Stomach (tissue), 9 donors: ENCODE data around the gene CLEC2A. TPM values are rescaled to one million over a fixed set of nuclear protein-coding genes. Genes with fewer than 3 reads are reported as not detected.
"Not testable (repeated sequence)": the region's sequence is repeated elsewhere in the genome, so short reads cannot be mapped to it uniquely, and the experiment has no call there.

Experiments used
- DNase-seq, 2 donors: peaks; one replicate each; pipeline versions ENCODE4 v3.0.0 to v3.0.0-alpha.2; 2013 to 2019
- H3K27ac ChIP-seq, 5 donors: fragments of 200-600 bp in 4 of 5; sonication (generic) in 4 of 5; one replicate each; pipeline ENCODE4 v1.5.1; 2013 to 2019; ENCODE audit warnings: mild to moderate bottlenecking in 1 of 5, moderate library complexity in 1 of 5
- H3K27me3 ChIP-seq, 3 donors: fragments of 200-600 bp; sonication (generic); one replicate each; pipeline ENCODE4 v1.5.1; 2017 to 2019; ENCODE audit warnings: mixed run types in 1 of 3
- H3K36me3 ChIP-seq, 4 donors: fragments of 200-600 bp; sonication (generic); 1 replicate in 3 of 4; 2 replicates in 1 of 4; pipeline ENCODE4 v1.5.1; 2016 to 2019
- H3K4me1 ChIP-seq, 4 donors: fragments of 200-600 bp; sonication (generic); one replicate each; pipeline ENCODE4 v1.5.1; 2016 to 2019
- H3K4me3 ChIP-seq, 4 donors: fragments of 200-600 bp; sonication (generic) in 3 of 4; one replicate each; pipeline ENCODE4 v1.5.1; 2016 to 2019; ENCODE audit warnings: mild to moderate bottlenecking in 1 of 4
- H3K9me3 ChIP-seq, 4 donors: fragments of 200-600 bp; sonication (generic); one replicate each; pipeline ENCODE4 v1.5.1; 2016 to 2019
- EP300 ChIP-seq: sonication (generic); formaldehyde crosslinking; IDR thresholded peaks from one replicate; pipeline ENCODE4 v1.6.1; 2017; ENCODE audit warnings: antibody characterized with exemption
- POLR2A ChIP-seq, 4 donors: fragments of 450-650 bp; IDR thresholded peaks; one replicate each; pipeline ENCODE4 v1.6.1; 2016; ENCODE audit warnings: antibody characterized with exemption in 4 of 4, control low read depth in 2 of 4, mild to moderate bottlenecking in 1 of 4, moderate library complexity in 1 of 4
- POLR2AphosphoS5 ChIP-seq, 3 donors: sonication (generic); formaldehyde crosslinking; IDR thresholded peaks; one replicate each; pipeline ENCODE4 v1.6.1; 2016; ENCODE audit warnings: antibody characterized with exemption in 3 of 3
- WGBS, 5 donors: extraction: QIAGEN DNeasy Blood & Tissue Kit in 3 of 5; methylation state at CpG; one replicate each; pipeline versions ENCODE4 v1.1.5 to v1.1.7; 2013 to 2018; 5-methylcytosine and 5-hydroxymethylcytosine counted together
- intact Hi-C: fragments of 100-400 bp; cut with DNase I; formaldehyde crosslinking; loops from one replicate; pipeline ENCODE4 v1.15.1; 2023; ENCODE audit warnings: low total_unique reads
- polyA plus RNA-seq, 3 donors: library from polyadenylated mRNA; stranded (reverse); fragments of 200-250 nt; gene quantifications; one replicate each; pipeline ENCODE4 v1.2.3, GENCODE V29; 2013
- total RNA-seq, 5 donors: library from RNA; depleted of rRNA; stranded (reverse); fragments of >200 nt; gene quantifications; one replicate each; pipeline versions ENCODE4 v1.1.0 to v1.2.3, GENCODE V29; 2014 to 2016
- TF ChIP-seq, protein P1 (sequence below), 7 experiments: fragments of 450-650 bp in 4 of 7; fragments of 200-600 bp in 3 of 7; sonication (generic) in 3 of 7; IDR thresholded peaks; one replicate each; pipeline ENCODE4 v1.5.1; 2016 to 2019; ENCODE audit warnings: antibody characterized with exemption in 7 of 7, control low read depth in 2 of 7, mild to moderate bottlenecking in 1 of 7
- donor health status: healthy with polysubstance abuse.
- donor health status: Bipolar disorder and iron deficiency.
- donor health status: healthy.

The CLEC2A gene
- total and polyA plus RNA-seq, 8 donors = not detected

- H3K9me3 ChIP-seq = no peaks in the 10 kb centered on the region
- no peak within 1 kb of the TSS for H3K4me3 ChIP-seq
- no peak for DNase-seq
- no peak within 1 kb of the TSS for H3K27ac ChIP-seq
- WGBS, 5 donors = 94 to 98% (median 95%) methylated on average over 3 of the region's 3 CpGs
- intact Hi-C loops = no loop called here
- no peaks in the 10 kb centered on the region for H3K36me3 ChIP-seq
- no peaks in the 10 kb centered on the region for H3K27me3 ChIP-seq
- no peak for TF ChIP-seq POLR2A (IDR thresholded peaks at IDR 0.05)
- TF ChIP-seq EP300 = no peak
- no peak for TF ChIP-seq POLR2AphosphoS5 (IDR thresholded peaks at IDR 0.05)
- TF ChIP-seq, protein P1, sequence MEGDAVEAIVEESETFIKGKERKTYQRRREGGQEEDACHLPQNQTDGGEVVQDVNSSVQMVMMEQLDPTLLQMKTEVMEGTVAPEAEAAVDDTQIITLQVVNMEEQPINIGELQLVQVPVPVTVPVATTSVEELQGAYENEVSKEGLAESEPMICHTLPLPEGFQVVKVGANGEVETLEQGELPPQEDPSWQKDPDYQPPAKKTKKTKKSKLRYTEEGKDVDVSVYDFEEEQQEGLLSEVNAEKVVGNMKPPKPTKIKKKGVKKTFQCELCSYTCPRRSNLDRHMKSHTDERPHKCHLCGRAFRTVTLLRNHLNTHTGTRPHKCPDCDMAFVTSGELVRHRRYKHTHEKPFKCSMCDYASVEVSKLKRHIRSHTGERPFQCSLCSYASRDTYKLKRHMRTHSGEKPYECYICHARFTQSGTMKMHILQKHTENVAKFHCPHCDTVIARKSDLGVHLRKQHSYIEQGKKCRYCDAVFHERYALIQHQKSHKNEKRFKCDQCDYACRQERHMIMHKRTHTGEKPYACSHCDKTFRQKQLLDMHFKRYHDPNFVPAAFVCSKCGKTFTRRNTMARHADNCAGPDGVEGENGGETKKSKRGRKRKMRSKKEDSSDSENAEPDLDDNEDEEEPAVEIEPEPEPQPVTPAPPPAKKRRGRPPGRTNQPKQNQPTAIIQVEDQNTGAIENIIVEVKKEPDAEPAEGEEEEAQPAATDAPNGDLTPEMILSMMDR (IDR thresholded peaks at IDR 0.05) = no peak
- H3K4me1 ChIP-seq = no peaks in the 10 kb centered on the region
These were observed 50.9 kb downstream of the CLEC2A start, which contains the start of gene KLRF2 for GRCh38 chr12:9881246-9881645. TSS of gene KLRF2 (plus strand) at chr12:9881489. CDS start at chr12:9881596, 107 bp downstream.

DNA sequence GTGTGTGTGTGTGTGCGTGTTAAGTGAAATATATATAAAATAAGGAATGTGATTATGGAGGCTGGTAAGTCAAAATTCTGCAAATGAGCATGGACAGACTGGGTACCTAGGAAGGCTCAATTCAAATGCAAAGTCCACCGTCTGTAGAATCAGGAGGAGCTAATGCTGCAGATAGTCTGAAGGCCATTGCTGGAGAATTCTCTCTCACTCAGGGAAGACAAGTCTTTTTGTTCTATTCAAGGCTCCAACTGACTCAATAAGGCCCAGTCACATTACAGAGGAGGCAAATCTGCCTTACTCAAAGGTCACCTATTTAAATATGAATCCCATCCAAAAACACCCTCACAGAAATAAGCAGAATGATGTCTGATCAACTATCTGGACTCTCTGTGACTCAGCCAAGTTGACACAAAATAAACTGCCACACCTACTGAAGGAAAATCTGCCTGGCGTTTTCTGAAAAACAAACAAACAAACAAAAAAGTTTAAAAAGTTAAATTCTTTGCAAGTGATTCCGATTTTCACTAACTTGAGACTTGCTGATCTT is 51.6 kb downstream of the CLEC2A start:
- no peak for DNase-seq
- Histone ChIP-seq H3K4me3 (no peak overlapping the region), H3K4me1 (no peaks in the 10 kb centered on the region), H3K36me3 (no peaks in the 10 kb centered on the region), H3K9me3 (no peaks in the 10 kb centered on the region), H3K27me3 (no peaks in the 10 kb centered on the region), H3K27ac (no peak overlapping the region)
- TF ChIP-seq POLR2AphosphoS5 (IDR thresholded peaks at IDR 0.05) (no peak), POLR2A (IDR thresholded peaks at IDR 0.05) (no peak), EP300 (no peak)
- TF ChIP-seq, protein P1 (IDR thresholded peaks at IDR 0.05) = no peak
- intact Hi-C loops = no loop called here
- WGBS, 5 donors = 66 to 84% (median 74%) methylated on average over 4 of the region's 4 CpGs

- H3K36me3 ChIP-seq, DNase-seq, H3K4me3 ChIP-seq, H3K27me3 ChIP-seq, H3K4me1 ChIP-seq, H3K9me3 ChIP-seq, H3K27ac ChIP-seq, intact Hi-C loops: not testable (repeated sequence)
- WGBS, 5 donors = 96 to 99% (median 98%) methylated on average over 17 to 26 of the region's 26 CpGs; no CpG with 5 or more reads in 1 of the 5 donors
These were observed 56.0 kb downstream of the CLEC2A start for GRCh38 chr12:9876120-9876519.

- H3K27ac ChIP-seq = no peak overlapping the region
- TF ChIP-seq, protein P1 (IDR thresholded peaks at IDR 0.05) = no peak
- no peak for TF ChIP-seq EP300
- no peak for TF ChIP-seq POLR2AphosphoS5 (IDR thresholded peaks at IDR 0.05)
- TF ChIP-seq POLR2A (IDR thresholded peaks at IDR 0.05) = no peak
- H3K4me1 ChIP-seq = peaks cover 0 to 5% (median 0%) of the 10 kb centered on the region in 4 donors
- no peaks in the 10 kb centered on the region for H3K36me3 ChIP-seq
- H3K27me3 ChIP-seq = no peaks in the 10 kb centered on the region
- H3K4me3 ChIP-seq = no peak overlapping the region
- no peaks in the 10 kb centered on the region for H3K9me3 ChIP-seq
- 55 to 79% (median 67%) methylated on average over 11 of the region's 11 CpGs for WGBS, 5 donors
- intact Hi-C loops = no loop called here
- DNase-seq = peak in 1 of 2 donors; percentile 23
These were observed 59.4 kb downstream of the CLEC2A start for GRCh38 chr12:9872742-9873141.

DNA sequence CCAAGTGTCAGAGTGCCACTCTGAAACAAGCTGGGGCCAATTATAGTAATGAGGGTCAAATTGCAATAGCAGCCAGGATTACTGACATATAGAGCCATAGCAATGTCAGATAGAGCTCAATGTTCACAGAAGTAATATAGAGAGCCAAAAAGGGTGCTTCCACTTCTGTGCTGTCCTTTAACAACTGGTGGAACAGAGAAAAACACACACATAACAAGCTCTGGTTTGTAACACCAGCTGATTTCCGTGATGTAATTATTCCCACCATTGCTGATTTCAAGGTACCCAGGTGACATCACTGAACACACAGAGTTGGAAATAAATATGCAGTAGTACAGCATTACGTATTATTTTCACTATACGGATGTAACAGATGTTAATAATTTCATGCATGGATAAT is 60.0 kb downstream of the CLEC2A start:
- Histone ChIP-seq H3K27me3 (no peaks in the 10 kb centered on the region), H3K4me1 (peaks cover 0 to 5% (median 0%) of the 10 kb centered on the region in 4 donors), H3K9me3 (no peaks in the 10 kb centered on the region), H3K4me3 (no peak overlapping the region), H3K27ac (no peak overlapping the region), H3K36me3 (no peaks in the 10 kb centered on the region)
- 86 to 90% (median 86%) methylated on average over 3 of the region's 3 CpGs for whole genome bisulfite sequencing, 5 donors
- TF ChIP-seq POLR2A (IDR thresholded peaks at IDR 0.05) = no peak
- TF ChIP-seq, protein P1 (IDR thresholded peaks at IDR 0.05) = no peak
- no peak for TF ChIP-seq POLR2AphosphoS5 (IDR thresholded peaks at IDR 0.05)
- no peak for TF ChIP-seq EP300
- DNase-seq = no peak
- intact Hi-C loops = no loop called here
